Left colon (tissue), 2 donors: ENCODE measurements around the gene PRM1. TPM values are rescaled to one million over a fixed set of nuclear protein-coding genes. Genes with fewer than 3 reads are reported as not detected.

ENCODE experiments used
- ATAC-seq: fragments of 200-7000 bp; cut with Tn5 transposase; one replicate; pipeline ENCODE4 v1.9.1; 2020; ENCODE audit warnings: mild to moderate bottlenecking, moderate library complexity
- DNase-seq, 2 donors: peaks; one replicate each; pipeline ENCODE4 v3.0.0-alpha.2; 2020
- intact Hi-C, 2 donors: fragments of 100-400 bp; cut with DNase I in 1 of 2; cut with micrococcal nuclease in 1 of 2; formaldehyde crosslinking; loops; one replicate each; pipeline versions ENCODE4 v1.11.2 to v1.14.0; 2022; cut with DNase I, micrococcal nuclease
- total RNA-seq, 2 donors: library from RNA; stranded (reverse); fragmentation: NEBNext Ultra II Directional; extraction: Animal tissue kit (Norgen Biotek cat#: 25700); gene quantifications; one replicate each; pipeline ENCODE4 v1.2.1, GENCODE V29; 2021
- donor health status: DM: no; HTN: no; CAD: no.
- donor health status: DM: yes; HTN: yes; CAD: no.

The PRM1 gene
- total RNA-seq, 2 donors from 2014 or later = not detected

DNA sequence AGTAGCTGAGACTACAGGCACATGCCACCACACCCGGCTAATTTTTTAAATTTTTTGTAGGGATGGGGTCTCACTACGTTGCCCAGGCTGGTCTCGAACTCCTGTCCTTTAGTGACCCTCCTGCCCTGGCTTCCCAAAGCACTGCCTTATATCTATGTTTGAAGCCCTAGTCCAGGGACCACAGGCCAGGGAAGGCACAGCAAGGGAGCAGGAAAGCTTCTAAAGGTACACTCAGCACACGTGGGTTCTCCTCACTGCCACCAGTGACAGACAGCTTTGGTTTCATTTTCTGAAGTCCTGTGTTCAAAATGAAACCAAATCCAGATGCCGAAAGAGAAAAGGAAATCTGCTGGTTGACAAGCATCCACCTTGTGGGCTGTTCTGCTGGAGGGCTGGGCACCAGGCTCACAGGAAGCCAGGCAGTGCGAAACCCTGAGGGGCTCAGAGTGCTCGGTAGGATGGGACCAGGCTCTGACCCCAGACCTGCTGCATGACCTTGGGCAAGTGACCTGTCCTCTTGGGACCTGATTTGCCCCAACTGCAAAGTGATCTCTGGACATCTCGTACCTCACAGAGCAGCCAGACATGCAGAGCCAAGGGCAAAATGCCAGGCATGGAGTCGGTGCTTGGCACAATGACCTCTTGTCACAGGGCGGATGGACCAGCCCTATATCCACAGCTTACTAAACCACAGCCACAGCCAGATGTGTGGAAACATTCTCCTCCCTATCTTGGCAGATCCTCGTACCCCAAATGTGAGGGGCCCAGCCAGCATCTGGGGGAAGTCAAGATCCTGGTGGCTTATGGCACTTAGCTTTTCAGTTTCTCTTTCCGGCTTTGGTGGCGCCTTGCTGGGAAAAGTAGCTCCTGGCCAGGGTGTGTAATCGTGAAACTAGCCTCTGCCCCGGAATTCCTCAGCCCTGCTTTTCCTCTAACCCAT lies 22.3 kb downstream of the PRM1 start:
- peak; percentile 0 for ATAC-seq
- intact Hi-C loops = loop anchor here (5.0 to 10.0 kb wide), 2 partner anchors 93 to 284 kb away; no protein-coding TSS in a partner anchor
- DNase-seq = peak; percentile 64 to 68

DNA sequence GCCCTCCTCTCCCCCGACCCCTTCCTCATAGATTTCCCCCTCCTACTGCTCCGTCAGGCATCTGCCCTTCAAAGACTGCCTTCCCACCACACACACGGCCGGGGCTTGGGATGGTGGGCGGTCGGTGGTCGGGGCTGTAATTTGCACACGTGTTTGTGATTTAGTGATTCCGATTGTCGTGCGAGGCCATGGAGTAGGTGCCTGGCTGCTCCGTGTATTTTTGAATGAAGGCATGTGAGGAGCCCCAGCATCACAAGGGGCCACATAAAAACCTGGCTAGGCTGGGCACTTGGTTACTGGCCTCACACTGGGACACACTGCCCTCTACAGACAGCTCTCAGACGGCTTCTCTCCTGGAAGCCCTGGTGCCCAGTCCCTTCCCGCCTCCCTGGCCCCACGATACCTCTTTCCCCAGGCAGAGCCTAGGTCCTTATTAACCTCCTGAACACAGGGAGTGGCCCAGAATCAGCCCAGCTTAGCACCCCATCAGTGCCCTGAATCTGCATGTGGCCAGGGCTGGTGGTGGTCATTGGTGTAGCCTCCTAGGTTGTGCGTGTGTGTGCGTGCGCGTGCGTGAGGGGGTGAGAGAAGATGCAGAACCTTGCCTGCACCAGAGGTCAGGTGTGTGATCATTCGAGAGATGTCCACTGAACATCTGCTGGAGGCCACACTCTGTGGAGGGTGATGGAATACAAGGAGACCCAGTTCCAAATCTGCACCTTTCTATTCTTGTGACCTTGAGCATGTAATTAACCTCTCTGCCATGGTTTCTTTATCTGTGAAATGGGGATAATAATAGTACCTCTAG lies 23.8 kb downstream of the PRM1 start:
- ATAC-seq (peak; percentile 61), DNase-seq (peak; percentile 84)
- intact Hi-C loops = loop anchor here (2.0 to 10.0 kb wide), 3 partner anchors 95 to 287 kb away; no protein-coding TSS in a partner anchor

DNA sequence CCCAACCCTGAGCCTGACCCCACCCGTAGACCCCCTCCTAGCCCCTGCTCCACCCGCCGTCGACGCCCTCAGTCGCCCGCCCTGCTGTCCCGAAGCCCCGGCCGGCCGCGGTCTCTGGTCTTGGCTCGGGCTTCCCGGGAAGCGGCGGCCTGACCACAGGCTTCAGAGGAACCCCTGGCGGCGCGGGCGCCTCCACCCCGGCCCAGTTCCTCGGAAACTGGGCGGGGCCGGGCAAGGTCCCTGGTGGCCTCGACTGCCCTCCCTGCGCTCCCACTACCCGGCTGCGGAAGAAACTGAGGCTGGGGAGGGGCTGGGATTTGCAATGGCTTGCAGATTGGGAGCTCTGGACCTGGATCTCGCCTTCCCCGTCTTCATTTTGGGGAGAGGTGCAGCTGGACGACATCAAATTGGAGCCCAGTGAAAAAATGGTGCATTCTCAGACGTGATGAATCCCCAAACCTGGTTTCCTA lies 24.4 kb downstream of the PRM1 start:
- intact Hi-C loops = loop anchor here (2.0 to 10.0 kb wide), 3 partner anchors 96 to 286 kb away; no protein-coding TSS in a partner anchor
- peak; percentile 73 to 78 for DNase-seq
- peak; percentile 50 for ATAC-seq

DNA sequence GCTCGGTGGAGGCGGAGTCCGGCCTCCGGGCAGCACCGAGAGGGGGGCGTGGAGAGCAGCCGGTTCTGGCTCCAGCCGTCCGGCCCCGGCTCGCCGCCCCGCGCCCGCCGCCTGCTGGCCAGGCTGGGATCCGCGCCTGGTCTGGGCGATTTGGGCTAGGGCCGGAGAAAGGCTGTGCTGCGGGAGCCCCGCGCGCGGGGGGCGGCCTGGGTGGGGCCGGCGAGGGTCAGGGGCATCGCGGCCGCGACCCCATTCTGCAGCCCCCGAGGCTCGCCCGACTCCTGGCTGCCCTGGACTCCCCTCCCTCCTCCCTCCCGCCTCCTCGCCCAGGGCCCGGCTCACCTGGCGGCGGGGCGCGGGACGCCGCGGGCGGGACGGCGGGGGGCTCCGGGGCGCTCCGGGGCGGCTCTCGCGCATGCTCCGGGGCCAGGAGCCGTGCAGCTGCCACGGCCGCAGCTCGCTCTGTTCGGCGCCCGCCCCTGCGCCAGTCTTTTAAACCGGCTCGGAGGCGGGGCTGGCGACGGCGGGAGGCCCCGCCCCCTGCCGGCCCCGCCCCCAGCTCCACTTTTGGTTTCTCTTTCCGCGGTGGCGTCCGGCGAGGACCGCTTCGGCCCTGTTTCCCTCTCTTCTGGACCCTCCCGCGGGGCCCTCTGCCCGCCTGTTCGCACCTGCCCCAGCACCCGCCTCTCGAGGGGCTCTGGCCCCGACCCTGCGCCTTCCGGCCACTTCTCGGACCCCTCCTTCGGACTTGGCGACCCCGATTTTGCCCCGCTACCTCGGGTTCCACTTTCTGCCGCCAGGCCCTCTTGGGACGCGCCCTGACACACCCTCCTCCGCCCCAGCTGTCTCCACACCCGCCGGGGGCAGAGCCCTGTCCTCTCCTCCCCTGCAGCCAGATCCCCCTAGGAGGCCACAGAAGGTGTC lies 25.1 kb downstream of the PRM1 start, which contains the start of gene SOCS1:
Gene SOCS1 (minus strand): TSS at position 468 of the 924 bp plus-strand sequence. CDS start 726 bp downstream, outside the sequence.
- ATAC-seq (peak; percentile 73), DNase-seq (peak; percentile 87 to 88)
- intact Hi-C loops = loop anchor here (2.0 to 10.0 kb wide), 3 partner anchors 96 to 285 kb away; no protein-coding TSS in a partner anchor

DNA sequence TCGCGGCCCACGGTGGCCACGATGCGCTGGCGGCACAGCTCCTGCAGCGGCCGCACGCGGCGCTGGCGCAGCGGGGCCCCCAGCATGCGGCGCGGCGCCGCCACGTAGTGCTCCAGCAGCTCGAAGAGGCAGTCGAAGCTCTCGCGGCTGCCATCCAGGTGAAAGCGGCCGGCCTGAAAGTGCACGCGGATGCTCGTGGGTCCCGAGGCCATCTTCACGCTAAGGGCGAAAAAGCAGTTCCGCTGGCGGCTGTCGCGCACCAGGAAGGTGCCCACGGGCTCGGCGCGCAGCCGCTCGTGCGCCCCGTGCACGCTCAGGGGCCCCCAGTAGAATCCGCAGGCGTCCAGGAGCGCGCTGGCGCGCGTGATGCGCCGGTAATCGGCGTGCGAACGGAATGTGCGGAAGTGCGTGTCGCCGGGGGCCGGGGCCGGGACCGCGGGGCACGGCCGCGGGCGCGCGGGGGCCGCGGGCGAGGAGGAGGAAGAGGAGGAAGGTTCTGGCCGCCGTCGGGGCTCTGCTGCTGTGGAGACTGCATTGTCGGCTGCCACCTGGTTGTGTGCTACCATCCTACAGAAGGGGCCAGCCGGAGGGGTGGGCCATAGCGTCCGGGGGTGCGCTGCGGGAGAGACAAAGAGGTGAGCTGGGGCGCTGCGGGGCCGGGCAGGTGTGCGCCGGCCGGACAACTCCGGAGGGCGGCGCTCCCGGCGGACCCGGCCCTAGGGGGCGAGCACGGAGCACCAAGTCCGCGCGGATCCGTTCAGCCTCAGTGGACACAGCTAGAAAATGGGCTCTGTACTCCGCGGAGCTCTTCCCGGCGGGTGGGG lies 26.0 kb downstream of the PRM1 start:
- DNase-seq (peak; percentile 48 to 65), ATAC-seq (peak; percentile 25)
- intact Hi-C loops = loop anchor here (5.0 to 10.0 kb wide), 2 partner anchors 97 to 280 kb away; no protein-coding TSS in a partner anchor

DNA sequence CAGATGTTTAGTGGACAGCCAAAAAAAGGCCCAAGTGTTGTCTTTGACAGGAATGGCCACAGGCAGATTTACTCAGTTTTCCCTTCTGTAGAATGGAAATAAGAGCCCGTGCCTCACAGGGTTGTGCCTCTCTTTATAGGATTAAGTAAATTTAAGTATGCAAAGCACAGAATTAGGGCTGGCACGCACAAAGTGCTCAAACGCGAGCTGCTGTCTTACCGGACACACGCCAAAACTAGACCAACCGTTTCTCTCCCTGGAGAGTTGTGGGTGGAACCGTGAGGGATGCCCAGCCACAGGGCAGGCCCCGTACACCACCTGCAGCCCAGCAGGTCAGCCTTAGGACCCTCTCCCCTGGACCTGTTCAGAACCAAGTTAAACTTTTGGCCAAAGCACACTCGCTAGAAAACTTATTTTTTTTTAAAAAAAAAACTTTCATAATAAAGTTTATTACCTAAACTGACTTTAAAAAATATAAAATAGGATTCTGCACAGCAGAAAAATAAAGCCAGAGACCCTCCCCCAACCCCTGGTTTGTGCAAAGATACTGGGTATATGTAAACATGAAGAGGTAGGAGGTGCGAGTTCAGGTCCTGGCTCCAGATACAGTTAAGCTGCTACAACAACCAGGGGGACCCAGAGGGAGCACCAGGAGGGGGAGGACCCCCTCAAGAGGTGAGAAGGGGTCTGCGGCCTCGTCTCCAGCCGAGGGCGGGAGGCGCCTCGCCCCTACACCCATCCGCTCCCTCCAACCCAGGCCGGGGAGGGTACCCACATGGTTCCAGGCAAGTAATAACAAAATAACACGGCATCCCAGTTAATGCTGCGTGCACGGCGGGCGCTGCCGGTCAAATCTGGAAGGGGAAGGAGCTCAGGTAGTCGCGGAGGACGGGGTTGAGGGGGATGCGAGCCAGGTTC lies 26.9 kb downstream of the PRM1 start:
- intact Hi-C loops = loop anchor here in 1 of 2 donors (10.0 kb wide), 1 partner anchor 279 kb away; no protein-coding TSS in a partner anchor
- ATAC-seq (no peak), DNase-seq (no peak)

DNA sequence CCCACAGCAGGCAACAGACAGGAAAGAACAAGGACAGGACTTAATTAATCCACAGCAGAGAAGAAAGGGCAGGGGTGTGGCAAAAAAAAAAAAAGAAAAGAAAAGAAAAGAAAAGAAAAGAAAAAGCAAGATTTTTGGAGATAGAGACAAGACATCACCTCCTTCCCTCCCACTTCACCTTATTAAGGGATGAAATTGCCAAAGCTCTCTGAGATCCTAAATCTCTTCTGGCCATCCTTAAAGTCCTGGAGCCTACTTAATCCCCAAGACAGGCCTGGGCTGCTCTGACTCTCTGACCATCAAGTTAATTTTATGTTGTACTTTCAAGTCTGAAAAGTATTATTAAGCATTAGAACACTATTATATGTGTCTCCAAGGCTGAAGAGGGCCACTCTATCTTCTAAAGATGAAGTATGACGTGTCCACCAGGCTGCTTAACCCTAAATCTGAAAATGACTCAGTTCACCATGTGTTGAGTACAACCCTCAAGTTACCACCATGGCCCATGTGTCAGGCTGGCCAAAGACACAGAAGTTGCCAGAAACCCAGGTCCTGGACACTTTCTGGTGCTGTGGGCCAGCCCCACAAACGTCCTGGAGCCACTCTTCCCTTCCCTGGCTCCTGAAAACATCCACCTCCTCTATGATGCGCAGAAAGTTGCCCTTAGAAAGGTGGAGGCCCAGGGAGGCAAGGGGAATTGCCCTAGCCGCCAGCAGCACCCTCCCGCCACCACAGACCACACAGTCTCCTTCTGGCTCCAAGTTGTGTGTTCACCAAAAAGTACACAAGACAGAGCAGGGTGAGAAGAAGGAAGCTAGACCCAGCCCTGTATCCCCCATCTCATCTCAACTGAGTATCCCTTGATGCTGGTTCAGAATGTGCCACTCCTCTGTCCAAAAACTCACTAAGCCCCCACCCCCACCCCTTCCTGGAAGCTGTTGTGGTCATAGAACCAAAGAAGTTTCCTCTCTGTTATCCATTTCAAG lies 27.8 kb downstream of the PRM1 start:
- ATAC-seq (no peak), DNase-seq (no peak)
- intact Hi-C loops = loop anchor here in 1 of 2 donors (10.0 kb wide), 1 partner anchor 279 kb away; no protein-coding TSS in a partner anchor

DNA sequence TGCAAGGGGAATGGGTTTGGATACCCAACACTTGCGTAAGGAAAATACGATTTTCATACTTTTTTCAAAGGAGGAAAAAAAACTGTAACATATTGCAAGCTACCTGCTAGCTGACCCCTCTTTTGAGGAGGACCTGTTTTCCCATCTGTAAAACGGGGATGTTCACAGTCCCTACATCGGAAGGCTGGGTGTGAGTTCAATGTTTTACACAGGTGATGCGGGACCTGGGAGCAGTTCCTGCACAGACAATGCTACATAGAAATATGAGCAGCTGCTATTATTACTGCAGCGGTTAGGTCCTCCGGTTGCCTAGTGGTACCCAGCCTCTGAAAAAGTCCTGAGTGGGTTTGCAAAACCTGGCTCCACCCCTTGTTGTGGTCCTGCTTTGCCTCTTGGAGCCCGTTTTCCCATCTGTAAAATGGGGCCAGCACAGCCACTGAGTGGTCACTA lies 28.6 kb downstream of the PRM1 start:
- intact Hi-C loops = loop anchor here in 1 of 2 donors (10.0 kb wide), 1 partner anchor 278 kb away; no protein-coding TSS in a partner anchor
- ATAC-seq (no peak), DNase-seq (no peak)

DNA sequence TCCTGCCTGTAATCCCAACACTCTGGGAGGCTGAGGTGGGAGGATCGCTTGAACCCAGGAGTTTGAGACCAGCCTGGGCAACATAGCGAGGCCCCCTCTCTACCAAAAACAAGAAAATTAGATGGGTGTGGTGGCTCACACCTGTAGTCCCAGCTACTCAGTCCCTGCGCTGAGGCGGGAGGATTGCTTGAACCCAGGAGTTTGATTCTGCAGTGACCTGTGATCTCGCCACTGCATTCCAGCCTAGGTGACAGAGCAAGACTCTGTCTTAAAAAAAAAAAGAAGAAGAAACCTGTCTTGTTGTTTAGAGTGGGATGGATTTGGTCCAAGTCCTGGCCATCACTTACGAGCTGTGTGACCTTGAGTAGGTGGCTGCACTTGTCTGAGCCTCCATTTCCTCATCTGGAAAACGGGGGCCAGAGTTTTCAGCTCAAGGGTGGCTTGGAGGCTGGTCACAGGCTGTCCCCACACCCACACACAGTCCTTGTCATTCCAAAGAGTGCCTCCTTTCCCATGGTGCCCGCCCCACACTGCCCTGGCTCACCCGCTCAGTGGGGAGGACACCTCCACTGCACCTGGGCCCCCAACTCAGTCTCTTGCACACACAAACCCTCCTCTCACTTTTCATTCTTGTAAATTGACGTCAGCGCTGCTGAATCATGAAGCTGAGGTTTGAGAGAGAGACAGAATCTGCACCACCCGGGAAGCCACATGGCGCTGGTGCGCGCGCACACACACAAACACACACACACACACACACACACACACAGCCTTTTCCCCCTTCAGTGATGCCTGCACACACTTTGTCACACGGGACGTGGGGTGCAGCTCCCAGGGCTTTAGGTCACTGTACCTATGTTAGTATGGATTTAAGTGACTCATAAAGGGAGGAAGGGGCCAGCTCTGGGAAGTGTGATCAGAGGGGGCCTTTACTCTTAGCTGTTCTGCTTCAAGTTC lies 29.3 kb downstream of the PRM1 start:
- no peak for DNase-seq
- no peak for ATAC-seq
- intact Hi-C loops = loop anchor here in 1 of 2 donors (10.0 kb wide), 1 partner anchor 277 kb away; no protein-coding TSS in a partner anchor

DNA sequence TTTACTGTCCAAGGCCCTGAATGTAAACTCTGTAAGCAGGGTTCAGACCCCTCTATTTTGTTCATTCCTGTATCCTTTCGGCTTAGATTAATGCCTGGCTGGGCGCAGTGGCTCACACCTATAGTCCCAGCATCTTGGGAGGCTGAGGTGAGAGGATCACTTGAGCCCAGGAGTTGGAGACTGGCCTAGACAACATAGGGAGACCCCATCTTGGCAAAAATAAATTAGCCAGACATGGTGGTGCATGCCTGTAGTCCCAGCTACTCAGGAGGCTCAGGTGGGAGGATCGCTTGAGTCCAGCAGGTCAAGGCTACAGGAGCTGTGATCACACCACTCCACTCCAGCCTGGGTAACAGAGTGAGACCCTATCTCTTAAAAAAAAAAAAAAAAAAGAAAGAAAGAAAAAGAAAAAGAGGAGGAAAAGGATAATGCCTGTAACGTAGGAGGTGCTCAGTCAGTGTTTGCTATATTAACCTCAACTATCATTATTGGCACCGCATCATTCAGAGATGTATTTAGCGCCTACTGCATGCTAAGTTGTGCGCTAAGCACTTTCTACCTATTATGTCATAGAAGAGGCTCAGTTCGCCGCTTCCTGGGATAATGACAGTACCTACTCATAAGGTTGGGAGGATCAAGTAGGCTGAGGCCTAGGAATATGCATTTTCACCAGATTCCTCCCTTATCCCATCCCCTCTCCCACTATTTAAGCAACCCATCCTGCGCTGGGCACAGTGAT lies 30.2 kb downstream of the PRM1 start:
- ATAC-seq (no peak), DNase-seq (no peak)
- intact Hi-C loops = loop anchor here in 1 of 2 donors (10.0 kb wide), 1 partner anchor 276 kb away; no protein-coding TSS in a partner anchor

DNA sequence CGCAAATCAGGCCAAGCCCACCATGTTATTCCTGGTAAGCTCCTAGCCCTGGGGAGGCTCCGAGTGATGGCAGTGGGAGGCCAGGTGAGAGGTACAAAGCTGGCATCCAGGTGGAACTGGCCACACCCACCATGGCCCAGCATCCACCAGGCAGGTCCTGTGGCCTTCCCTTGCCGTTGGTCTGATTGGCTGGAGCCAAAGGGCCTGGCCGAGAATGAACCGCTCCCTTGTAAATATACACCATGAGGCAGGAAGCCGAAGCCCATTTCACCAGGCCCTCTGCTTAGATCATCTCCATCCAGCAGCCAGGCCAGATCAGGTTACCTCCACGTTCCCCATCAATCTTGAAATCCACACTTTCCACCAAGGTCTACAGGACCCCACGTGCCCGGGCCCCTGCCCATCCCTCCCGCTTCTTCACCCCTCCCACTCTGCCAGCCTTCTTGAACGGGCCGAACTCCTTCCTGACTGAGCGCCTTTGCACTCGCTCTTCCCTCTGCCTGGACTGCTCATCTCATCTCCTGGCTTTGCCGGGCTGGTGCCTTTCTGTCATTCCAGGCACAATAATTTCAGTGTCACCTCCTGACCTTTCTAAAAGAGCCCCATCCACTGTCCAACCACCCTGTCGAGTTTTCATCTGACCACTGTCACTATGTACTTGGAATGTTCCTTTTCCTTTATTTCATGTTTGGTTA lies 30.9 kb downstream of the PRM1 start:
- intact Hi-C loops = loop anchor here in 1 of 2 donors (10.0 kb wide), 1 partner anchor 275 kb away; no protein-coding TSS in a partner anchor
- no peak for DNase-seq
- peak; percentile 40 for ATAC-seq
